ENCODE data around the gene KCNH1.

DNA sequence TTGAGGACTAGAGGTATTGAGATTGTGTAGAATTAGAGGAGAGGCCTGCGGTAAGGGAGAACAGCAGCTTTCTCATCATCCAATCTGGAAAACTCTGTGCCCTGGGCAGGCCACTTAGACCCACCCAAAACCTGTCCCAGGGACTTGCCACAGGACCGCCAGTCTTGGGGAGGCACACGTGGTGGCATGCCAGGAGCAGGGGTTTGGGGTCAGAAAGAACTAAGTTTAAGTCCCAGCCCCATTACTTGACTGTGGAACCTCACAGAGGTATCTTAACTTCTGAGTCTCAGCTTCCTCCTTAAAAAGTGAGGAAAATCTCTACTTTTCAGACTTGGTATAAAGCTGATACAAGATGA lies 448.7 kb downstream of the KCNH1 start:
- TF ChIP-seq EGR1 (IDR thresholded peaks at IDR 0.05), result no peak
- no peak for TF ChIP-seq YY1 (IDR thresholded peaks at IDR 0.05; ENCODE audit: low read depth)
- TF ChIP-seq EP300 (IDR thresholded peaks at IDR 0.05; ENCODE audit: borderline replicate concordance), result no peak
- no peak for TF ChIP-seq RAD21 (IDR thresholded peaks at IDR 0.05; ENCODE audit: low read depth)
- no peak for TF ChIP-seq FOXM1 (IDR thresholded peaks at IDR 0.05; ENCODE audit: borderline replicate concordance, low read depth)
- no peak for TF ChIP-seq NFIC (IDR thresholded peaks at IDR 0.05)
- TF ChIP-seq, protein P1, sequence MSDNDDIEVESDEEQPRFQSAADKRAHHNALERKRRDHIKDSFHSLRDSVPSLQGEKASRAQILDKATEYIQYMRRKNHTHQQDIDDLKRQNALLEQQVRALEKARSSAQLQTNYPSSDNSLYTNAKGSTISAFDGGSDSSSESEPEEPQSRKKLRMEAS (IDR thresholded peaks at IDR 0.05), result no peak
- TF ChIP-seq, protein P2, sequence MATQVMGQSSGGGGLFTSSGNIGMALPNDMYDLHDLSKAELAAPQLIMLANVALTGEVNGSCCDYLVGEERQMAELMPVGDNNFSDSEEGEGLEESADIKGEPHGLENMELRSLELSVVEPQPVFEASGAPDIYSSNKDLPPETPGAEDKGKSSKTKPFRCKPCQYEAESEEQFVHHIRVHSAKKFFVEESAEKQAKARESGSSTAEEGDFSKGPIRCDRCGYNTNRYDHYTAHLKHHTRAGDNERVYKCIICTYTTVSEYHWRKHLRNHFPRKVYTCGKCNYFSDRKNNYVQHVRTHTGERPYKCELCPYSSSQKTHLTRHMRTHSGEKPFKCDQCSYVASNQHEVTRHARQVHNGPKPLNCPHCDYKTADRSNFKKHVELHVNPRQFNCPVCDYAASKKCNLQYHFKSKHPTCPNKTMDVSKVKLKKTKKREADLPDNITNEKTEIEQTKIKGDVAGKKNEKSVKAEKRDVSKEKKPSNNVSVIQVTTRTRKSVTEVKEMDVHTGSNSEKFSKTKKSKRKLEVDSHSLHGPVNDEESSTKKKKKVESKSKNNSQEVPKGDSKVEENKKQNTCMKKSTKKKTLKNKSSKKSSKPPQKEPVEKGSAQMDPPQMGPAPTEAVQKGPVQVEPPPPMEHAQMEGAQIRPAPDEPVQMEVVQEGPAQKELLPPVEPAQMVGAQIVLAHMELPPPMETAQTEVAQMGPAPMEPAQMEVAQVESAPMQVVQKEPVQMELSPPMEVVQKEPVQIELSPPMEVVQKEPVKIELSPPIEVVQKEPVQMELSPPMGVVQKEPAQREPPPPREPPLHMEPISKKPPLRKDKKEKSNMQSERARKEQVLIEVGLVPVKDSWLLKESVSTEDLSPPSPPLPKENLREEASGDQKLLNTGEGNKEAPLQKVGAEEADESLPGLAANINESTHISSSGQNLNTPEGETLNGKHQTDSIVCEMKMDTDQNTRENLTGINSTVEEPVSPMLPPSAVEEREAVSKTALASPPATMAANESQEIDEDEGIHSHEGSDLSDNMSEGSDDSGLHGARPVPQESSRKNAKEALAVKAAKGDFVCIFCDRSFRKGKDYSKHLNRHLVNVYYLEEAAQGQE (IDR thresholded peaks at IDR 0.05; ENCODE audit: low read depth), result no peak
- TF ChIP-seq TAF1 (IDR thresholded peaks at IDR 0.05; ENCODE audit: low read depth), result no peak
- TF ChIP-seq CREB1 (IDR thresholded peaks at IDR 0.05; ENCODE audit: low read depth), result no peak
- no peak for TF ChIP-seq TEAD4 (IDR thresholded peaks at IDR 0.05)
- no peak for TF ChIP-seq CEBPB (IDR thresholded peaks at IDR 0.05)
